ENCODE results near the gene TNFRSF8. TPM values are rescaled to one million over a fixed set of nuclear protein-coding genes. Genes with fewer than 3 reads are reported as not detected.

Gene TNFRSF8
- polyA plus RNA-seq, 1 donor (not counting 4 experiments of a cell fraction or from before 2014, with no cell fraction given), result 0.03 TPM

DNA sequence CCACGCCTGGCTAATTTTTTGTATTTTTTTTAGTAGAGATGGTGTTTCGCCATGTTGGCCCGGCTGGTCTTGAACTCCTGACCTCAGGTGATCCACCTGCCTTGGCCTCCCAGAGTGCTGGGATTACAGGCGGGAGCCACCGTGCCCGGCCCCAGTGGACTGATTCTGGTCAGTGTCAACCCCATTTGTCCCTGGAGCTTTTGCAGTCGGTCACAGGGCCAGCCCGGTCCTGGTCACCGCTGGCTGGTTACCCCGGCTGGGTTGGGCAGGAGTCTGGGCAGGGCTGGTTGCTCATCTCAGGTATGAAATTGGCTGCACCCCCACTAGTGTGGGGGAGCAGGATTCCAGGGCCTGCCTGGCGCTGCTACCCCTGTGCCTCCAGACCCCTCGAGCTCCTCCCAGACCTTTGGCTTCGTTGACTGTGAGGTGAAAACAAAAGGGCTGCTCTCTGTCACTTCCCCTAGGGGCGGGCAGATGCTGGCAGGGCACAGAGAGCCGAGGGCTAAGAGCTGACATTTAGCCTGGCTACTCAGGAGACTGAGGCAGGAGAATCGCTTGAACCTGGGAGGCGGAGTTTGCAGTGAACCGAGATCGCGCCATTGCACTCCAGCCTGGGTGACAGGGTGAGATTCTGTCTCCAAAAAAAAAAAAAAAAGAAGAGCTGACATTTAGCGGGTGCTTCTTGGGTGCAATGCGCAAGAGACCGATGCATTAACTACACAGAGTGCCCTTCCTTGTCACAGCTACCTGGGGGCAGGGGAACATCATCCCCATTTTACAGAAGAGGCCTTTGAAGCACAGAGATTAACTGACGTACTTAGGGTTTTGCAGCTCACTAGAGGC is 114.3 kb downstream of the TNFRSF8 start:
- DNase-seq (ENCODE audit: low read depth, low spot score), result no peak
- H3K4me1 ChIP-seq (ENCODE audit: control insufficient read depth, extremely low read depth, insufficient read depth, low read length), result no peaks in the 10 kb centered on the region
- no peaks in the 10 kb centered on the region for H3K36me3 ChIP-seq (ENCODE audit: control insufficient read depth in 2 of 2, extremely low read depth in 1 of 2, insufficient read depth in 2 of 2, low read length in 2 of 2)
- peaks cover 3% of the 10 kb centered on the region for H3K9me1 ChIP-seq (ENCODE audit: control insufficient read depth, extremely low read depth, insufficient read depth, low read length)
- no peaks in the 10 kb centered on the region for H3K79me2 ChIP-seq (ENCODE audit: control insufficient read depth, insufficient read depth, low read length)
- H3K9ac ChIP-seq (ENCODE audit: control insufficient read depth, extremely low read depth, insufficient read depth, low read length), result no peak overlapping the region
- no peak overlapping the region for H3K4me3 ChIP-seq (ENCODE audit: control insufficient read depth in 2 of 3, extremely low read depth in 1 of 3, insufficient read depth in 2 of 3, low read depth in 1 of 3, low read length in 3 of 3)
- dilution Hi-C loops (cut with MboI; ENCODE audit: extremely low pct_ligation_motif_present, low sequenced_read_pairs), result no loop called here
- no peak overlapping the region for H3K27ac ChIP-seq (ENCODE audit: control insufficient read depth, insufficient read depth, low read length)
- H2AFZ ChIP-seq (ENCODE audit: control insufficient read depth, low read length), result no peak overlapping the region
- peaks cover 20% of the 10 kb centered on the region for H3K27me3 ChIP-seq (ENCODE audit: control insufficient read depth, extremely low read depth, insufficient read depth, low read length)
- no peak for FAIRE-seq
- no peak for TF ChIP-seq EZH2 (IDR thresholded peaks at IDR 0.05; ENCODE audit: low read length)
- TF ChIP-seq, protein P1, sequence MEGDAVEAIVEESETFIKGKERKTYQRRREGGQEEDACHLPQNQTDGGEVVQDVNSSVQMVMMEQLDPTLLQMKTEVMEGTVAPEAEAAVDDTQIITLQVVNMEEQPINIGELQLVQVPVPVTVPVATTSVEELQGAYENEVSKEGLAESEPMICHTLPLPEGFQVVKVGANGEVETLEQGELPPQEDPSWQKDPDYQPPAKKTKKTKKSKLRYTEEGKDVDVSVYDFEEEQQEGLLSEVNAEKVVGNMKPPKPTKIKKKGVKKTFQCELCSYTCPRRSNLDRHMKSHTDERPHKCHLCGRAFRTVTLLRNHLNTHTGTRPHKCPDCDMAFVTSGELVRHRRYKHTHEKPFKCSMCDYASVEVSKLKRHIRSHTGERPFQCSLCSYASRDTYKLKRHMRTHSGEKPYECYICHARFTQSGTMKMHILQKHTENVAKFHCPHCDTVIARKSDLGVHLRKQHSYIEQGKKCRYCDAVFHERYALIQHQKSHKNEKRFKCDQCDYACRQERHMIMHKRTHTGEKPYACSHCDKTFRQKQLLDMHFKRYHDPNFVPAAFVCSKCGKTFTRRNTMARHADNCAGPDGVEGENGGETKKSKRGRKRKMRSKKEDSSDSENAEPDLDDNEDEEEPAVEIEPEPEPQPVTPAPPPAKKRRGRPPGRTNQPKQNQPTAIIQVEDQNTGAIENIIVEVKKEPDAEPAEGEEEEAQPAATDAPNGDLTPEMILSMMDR (optimal IDR thresholded peaks at IDR 0.05 in 1 of 3, IDR thresholded peaks at IDR 0.05 in 1 of 3, conservative IDR thresholded peaks at IDR 0.05 in 1 of 3; ENCODE audit: extremely low read depth in 1 of 3, insufficient read depth in 2 of 3, low read length in 3 of 3), result no peak
- no peaks in the 10 kb centered on the region for H4K20me1 ChIP-seq (ENCODE audit: control insufficient read depth, extremely low read depth, insufficient read depth, low read length)
- H3K4me2 ChIP-seq (ENCODE audit: control insufficient read depth, extremely low read depth, insufficient read depth, low read depth, low read length), result no peak overlapping the region
- no peaks in the 10 kb centered on the region for H3K9me3 ChIP-seq (ENCODE audit: control insufficient read depth, low read depth, low read length)

DNA sequence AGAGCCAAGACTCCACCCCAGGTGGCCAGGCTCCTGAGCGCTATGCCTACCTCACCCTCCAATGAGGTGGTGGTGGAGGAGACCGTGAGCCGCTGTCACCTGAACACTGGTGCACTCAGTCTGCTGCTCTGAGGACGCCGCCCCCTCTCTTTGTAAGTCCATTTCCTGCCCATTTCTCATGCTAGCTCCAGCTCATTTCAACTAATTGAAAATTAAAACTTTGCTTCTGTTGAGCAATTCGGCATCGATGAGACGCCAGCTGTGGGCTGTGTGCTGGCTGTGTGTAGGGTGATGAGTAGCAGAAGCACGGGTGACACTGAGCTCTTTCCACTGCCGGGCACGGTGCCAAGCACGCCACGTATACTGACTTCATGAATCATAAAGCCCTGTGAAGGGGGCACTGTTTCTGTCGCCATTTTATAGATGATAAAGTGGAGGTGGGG is 114.9 kb downstream of the TNFRSF8 start:
- dilution Hi-C loops (cut with MboI; ENCODE audit: extremely low pct_ligation_motif_present, low sequenced_read_pairs), result no loop called here
- FAIRE-seq (no peak), DNase-seq (ENCODE audit: low read depth, low spot score) (no peak)
- H3K9me3 ChIP-seq (ENCODE audit: control insufficient read depth, low read depth, low read length), result no peaks in the 10 kb centered on the region
- no peak for TF ChIP-seq EZH2 (IDR thresholded peaks at IDR 0.05; ENCODE audit: low read length)
- TF ChIP-seq, protein P1 (optimal IDR thresholded peaks at IDR 0.05 in 1 of 3, IDR thresholded peaks at IDR 0.05 in 1 of 3, conservative IDR thresholded peaks at IDR 0.05 in 1 of 3; ENCODE audit: extremely low read depth in 1 of 3, insufficient read depth in 2 of 3, low read length in 3 of 3), result no peak
- H3K4me3 ChIP-seq (ENCODE audit: control insufficient read depth in 2 of 3, extremely low read depth in 1 of 3, insufficient read depth in 2 of 3, low read depth in 1 of 3, low read length in 3 of 3), result no peak overlapping the region
- H3K36me3 ChIP-seq (ENCODE audit: control insufficient read depth in 2 of 2, extremely low read depth in 1 of 2, insufficient read depth in 2 of 2, low read length in 2 of 2), result no peaks in the 10 kb centered on the region
- H3K9ac ChIP-seq (ENCODE audit: control insufficient read depth, extremely low read depth, insufficient read depth, low read length), result no peak overlapping the region
- H2AFZ ChIP-seq (ENCODE audit: control insufficient read depth, low read length), result no peak overlapping the region
- H4K20me1 ChIP-seq (ENCODE audit: control insufficient read depth, extremely low read depth, insufficient read depth, low read length), result no peaks in the 10 kb centered on the region
- H3K4me2 ChIP-seq (ENCODE audit: control insufficient read depth, extremely low read depth, insufficient read depth, low read depth, low read length), result no peak overlapping the region
- H3K4me1 ChIP-seq (ENCODE audit: control insufficient read depth, extremely low read depth, insufficient read depth, low read length), result no peaks in the 10 kb centered on the region
- H3K27me3 ChIP-seq (ENCODE audit: control insufficient read depth, extremely low read depth, insufficient read depth, low read length), result peaks cover 20% of the 10 kb centered on the region
- H3K27ac ChIP-seq (ENCODE audit: control insufficient read depth, insufficient read depth, low read length), result no peak overlapping the region
- peaks cover 3% of the 10 kb centered on the region for H3K9me1 ChIP-seq (ENCODE audit: control insufficient read depth, extremely low read depth, insufficient read depth, low read length)
- H3K79me2 ChIP-seq (ENCODE audit: control insufficient read depth, insufficient read depth, low read length), result no peaks in the 10 kb centered on the region

Measured in keratinocyte (primary cell).